ENCODE data around the gene NUCB2.

NUCB2 gene

DNA sequence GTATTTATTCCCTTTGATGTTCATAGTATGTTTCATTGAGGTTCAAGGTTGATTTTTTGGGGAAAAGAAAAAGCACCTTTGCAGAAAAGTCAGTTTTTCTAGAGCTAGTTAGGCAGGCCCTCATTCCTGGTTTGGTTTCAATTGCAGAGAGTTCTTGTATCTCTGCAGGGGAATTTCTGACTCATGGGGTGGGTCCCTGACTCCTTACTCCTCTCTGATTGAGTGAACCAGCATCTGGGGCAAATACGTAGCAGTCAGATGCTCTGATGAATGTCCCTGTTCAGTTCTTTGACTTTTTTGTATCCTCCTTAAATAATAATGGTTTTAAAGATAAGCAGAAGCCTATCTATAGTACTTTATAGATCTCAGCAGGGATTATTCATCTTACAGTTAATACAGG is 67.4 kb downstream of the NUCB2 start:
- DNase-seq: no peak

DNA sequence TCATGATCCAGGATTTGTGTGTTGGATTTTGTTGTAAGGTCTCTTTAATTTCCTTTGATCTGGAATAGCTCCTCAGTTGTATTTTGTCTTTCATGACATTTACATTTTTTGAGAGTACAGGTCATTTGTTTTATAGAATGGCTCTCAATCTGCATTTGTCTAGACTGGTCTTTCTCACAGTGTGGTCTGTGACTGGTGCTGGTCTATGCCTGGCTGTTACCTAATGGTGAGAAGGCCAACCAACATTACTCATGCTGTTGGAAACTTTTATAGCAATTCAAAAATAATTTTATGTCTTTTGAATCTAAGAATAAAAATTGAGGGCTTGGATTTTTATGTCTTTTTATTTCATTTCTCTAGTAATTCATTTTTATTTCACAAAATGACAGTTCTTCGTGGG is 71.1 kb downstream of the NUCB2 start:
- DNase-seq: no peak

DNA sequence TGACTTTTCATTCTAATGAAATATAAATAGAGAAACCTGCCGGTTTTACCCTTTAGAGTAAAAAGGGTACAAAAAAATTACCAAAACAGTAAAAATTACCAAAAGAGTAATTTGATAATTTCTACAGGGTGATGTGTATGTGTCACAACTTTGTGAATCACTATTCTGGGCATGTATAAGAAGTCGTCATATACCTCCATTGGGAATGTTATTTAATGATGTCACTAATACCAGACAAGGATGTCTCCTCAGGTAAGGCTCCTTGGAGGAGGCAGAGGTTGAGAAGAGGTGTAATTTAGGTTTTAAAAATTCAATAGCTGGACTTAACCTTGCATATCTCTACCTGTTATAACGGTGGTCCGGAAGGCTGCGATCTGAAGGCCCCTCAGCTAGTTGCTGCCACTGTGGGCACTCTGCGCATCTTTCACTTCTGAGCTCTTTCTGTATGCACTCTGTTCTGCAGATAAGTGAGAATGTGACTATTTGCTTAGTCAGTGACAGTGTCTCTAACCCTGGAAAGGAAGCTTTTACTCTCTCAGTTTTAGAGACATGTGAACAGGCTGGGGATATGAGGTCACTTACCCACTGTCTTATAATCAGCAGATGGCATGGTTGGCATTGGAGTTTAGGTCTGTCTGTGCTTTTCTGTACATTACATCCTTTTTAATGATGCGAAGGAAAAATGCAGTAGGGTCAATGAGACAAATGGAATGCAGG is 74.1 kb downstream of the NUCB2 start:
- DNase-seq: no peak

DNA sequence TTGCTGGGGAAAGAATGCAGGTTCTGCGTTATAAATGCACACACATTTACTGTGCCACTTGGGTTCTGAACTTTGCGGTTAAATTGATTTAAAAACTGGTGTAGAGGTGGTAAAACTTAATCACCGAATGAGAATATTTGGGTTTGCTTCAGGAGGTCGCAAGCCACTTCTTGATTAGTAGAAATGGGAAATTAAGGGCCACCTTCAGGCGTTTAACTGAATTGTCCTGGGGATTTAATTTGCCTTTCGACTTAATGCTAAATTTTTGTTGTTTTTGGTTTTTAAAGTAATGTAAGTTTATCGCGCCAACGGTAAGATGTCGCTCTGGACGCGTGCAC is 74.6 kb downstream of the NUCB2 start:
- no peak for DNase-seq

DNA sequence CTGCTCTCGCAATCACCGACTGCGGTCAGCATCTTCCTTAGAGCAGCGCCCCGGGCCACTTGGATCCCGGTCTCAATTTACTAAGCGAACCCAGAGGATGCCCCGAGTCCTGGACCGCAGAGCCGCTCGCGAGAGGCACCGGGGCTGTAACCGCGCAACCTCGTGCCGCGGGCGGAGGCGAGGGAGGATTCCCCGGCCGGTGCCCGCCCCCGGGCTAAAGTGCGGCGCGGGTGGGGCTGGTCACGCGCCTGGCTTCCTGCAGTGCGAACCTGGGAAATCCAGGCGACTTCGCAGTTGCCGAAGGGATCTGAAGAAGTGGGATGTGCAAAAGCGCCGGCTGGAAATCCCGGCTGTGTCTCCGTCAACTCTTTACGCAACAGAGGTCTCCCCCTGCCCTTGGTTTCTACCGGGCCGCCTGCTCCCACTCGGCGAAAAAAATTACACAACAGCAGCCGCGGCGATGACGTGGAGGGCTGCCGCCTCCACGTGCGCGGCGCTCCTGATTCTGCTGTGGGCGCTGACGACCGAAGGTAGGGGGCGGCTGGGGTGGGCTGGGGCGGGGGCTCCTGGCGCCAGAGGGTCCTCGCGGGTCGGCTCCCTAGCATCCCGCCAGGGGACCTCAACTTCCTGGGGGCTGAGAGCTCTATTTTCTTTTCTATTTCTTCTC is 75.1 kb downstream of the NUCB2 start, which contains the start of gene NCR3LG1:
TSS of gene NCR3LG1 (plus strand) at position 291 of the 667 bp plus-strand sequence. CDS start at position 461, 170 bp downstream.
- no peak for DNase-seq

DNA sequence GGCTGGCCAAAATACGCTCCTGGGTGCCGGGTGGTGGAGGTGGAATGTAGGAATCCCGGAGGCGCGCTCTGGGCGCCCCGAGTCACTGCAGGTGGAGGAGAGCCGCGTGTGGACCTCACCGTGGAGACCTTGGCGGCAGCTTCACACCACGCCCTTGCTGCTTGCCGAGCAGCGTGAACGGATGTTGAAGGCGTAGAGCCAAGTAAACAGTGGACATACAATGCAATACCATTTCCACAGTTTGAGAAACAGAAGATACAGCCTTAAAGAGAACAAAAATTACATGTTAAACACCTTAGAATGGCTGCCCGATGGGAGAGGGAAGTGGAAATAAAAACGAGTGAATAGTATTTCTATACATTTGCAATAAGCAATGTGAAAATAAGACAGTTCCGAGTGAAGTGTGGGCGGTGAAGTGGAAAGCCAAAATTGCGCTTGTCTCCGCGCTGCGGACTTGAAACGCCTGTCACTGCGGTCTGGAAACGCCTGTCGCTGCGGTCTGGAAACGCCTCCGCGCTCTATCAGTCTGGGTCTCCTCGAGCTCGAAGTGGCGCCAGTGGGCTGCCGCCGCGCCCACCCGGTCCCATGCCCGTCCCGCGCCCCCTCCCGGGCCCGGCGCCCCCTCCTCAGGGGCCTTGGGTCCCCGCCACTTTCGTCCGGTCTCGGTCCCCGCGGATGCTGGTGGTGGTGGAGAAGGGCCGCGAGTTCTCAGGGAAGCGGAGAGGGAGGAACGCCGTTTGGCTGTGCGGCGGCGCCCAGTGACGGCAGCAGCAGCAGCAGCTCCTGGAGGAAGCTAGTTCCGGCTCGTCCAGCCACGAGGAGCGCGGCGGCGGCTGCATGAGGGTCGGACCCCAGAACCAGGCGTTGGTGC is 76.6 kb downstream of the NUCB2 start:
- peak; percentile 25 to 80 for DNase-seq

DNA sequence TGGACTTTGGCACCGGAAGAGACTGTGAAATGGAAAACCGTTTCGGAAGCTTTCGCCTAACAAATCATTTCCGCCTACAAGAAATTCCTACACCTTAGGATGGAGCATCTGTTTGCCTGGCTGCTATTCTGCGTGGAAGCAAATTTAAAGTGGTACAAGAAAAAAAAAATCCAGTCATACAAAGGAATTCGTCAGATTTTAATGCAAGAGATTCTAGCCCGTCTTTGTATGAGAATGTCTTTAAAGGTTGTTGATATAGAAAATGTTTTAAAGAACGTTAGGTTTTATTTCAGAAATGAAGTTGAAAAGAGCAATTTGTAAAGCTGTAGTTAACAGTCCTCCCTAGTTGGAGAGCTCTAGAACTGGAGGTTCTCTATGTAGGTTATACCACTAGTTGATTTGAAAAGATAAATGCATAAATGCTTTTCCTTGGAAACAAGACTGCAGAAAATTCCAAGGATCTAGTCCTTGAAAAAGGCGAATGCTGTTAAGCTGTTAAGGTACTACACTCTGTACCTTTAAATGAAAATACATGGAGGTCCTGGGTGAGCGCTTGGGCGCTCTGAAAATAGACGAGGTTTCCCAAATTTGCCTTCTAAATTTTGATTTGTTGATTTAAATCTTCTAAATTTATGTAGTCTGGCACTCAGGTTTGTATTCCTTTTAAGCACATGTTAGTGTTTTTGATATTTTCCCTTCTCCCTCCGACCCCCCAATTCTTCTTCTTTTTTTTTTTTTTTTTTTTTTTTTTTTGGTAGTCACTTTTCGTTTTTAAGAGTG is 77.5 kb downstream of the NUCB2 start:
- peak in 1 of 2 experiments; percentile 34 for DNase-seq

DNA sequence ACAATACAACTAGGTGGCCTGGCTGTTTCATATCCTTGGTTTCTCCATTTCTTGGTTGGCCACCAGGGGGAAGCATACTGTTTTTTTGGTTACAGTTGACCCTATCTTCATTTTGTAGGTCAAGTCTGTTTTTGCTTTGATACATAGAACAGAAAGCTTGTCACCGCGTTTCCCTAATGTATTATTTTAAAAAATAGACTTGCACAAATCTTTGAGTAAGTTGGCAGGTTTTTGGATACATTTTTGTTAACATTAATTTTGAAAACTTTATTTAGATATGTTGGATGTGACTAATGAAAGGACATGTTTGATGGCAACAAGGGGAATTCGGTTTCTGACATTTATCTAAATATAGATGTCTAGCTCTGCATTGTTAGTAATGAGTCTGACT is 78.1 kb downstream of the NUCB2 start:
- DNase-seq: peak; percentile 54 to 79

DNA sequence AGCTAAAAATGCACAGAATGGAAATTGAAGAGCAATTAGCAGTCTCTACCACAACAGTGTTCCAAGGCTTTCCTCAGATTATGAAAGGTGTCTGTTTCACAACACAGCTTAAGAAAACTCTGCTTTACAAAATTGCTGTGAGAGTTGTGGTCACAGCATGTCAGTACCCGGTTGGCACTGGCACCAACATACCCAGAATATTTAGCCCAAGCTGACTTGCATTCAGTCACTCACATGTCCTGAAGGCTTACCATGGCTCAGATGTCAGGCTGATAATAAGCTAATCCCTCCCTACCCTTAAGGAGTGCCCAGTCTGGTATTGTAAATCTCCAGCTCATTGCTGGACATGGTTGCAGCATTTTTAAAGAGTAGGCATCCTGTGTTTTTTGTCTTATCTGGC is 90.0 kb downstream of the NUCB2 start:
- DNase-seq: no peak

DNA sequence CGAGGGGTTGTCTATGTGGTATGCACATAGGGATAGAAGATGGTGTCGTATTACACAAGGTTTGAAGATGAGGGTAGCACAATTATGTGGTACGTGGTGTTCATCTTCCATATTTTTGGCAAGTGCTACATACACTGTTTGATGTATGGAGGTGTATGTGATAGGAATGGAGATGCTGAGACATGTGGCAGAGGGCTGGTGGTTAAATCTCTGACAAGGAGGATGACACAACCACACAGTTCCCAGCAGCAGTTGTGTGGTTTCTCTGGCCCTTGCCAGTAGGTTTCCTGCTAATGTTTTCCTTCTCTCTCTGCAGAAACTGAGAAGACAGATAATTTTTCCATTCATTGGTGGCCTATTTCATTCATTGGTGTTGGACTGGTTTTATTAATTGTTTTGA is 92.0 kb downstream of the NUCB2 start:
- no peak for DNase-seq

DNA sequence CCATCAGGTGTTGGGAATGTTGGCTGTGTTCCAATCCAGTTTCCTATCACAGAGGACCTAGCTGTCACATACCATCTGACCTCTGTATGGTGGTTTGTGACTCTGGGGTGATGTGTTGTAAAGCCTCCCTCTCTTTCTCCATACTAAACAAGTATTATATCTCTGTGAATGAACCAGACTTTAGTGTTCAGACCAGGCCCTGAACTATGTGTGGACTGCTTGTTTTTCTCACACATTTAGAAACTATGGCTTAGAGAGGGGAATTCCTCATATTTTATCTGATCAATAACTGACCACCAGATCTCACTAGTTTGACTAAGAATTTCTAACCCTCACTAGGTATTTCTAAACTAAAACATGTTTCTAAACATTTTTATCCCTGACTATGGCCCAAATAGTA is 92.6 kb downstream of the NUCB2 start:
- no peak for DNase-seq

DNA sequence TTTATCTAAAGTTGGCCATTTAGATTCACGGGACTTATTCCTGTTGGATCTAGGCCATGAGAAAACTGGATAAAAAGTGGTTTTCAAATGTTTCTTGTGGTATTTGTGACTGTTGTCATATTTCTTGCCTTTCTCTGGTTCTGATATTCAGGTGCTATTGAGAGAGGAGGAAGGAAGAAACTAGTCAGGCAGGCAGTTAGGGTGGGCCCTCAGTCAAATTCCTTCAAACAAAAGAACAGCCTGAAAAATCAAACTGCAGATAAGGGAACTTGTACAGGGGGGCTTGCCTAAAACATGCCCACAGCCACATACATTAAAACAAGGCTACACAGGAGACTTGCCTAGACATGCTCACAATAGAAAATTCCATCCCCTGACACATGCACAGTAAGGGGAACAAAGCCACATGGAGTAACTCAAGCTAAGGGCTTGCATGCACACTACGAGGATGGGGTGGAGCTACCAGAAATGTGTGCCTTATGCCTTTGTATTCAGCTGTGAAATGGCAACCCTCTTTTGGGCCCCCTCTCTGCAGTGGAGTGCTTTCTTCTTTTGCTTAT is 93.2 kb downstream of the NUCB2 start:
- no peak for DNase-seq

DNA sequence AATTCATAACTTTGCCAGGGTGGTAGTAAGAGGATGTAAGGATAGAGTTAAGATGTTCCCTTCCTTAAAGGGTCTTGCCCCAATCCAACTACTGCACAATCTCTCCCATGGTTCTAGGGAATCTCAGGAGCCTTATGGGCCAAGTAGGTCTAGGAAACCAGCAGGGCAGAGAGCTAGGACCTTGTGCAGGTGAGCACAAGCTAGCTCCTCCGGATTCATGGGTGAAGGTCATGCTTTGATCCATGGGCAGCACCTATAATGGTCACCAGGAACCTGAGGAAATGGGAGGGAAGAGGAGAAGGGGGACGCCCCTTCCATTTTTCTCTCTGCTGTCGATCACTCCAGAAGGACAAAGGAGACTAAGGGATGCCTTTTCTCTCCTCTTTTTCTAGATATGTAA is 95.1 kb downstream of the NUCB2 start:
- DNase-seq: no peak

DNA sequence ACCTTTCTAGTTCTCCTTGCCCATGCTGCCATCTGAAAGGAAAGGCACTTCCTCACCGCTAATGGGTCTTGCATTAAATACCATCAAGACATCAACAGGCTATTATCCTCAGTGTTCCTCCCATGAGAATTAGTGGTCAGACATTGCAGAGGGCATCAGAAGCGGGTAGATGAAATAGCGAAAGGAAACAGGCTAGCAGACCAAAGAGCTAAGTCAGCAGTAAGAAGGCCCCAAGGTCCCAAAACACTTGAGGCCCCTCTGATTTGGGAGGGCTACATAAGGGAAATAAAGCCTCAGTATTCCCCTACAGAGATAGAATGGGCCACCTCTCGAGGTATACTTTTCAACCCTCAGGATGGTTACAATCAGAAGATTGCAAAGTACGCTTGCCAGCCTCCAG is 99.0 kb downstream of the NUCB2 start:
- no peak for DNase-seq

DNA sequence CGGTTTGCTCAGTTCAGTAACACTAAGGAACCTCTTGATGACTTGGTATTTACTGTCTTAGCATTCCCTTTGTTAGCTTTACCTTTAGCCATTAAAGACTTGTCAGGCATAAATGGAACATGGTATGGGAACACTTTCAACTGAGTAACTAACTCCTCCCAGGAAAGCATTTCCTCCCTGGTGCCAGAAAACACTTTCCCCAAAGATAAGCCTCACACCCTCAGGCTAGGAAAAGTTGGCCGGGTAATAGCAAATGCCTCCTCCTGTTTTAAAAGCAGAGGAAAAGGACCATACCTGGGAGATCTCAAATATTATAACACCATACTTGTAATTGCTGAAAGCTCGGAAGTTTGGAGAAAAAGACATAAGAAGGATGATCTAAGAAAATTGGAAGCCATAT is 100.0 kb downstream of the NUCB2 start:
- DNase-seq: no peak

DNA sequence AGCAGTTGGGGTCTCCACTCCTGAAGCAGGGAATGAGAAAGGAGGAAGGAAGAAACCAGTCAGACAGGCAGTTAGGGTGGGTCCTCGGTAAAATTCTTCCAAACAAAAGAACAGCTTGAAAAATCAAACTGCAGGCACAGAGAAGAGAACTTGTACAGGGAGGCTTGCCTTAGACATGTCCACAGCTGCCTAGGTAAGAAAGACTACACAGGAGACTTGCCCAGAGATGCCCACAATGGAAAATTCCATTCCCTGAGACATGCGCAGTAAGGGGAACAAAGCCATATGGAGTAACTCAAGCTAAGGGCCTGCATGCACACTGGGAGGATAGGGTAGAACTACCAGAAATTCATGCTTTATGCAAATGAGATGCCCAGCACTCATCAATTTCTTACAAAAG is 102.1 kb downstream of the NUCB2 start:
- DNase-seq: no peak

DNA sequence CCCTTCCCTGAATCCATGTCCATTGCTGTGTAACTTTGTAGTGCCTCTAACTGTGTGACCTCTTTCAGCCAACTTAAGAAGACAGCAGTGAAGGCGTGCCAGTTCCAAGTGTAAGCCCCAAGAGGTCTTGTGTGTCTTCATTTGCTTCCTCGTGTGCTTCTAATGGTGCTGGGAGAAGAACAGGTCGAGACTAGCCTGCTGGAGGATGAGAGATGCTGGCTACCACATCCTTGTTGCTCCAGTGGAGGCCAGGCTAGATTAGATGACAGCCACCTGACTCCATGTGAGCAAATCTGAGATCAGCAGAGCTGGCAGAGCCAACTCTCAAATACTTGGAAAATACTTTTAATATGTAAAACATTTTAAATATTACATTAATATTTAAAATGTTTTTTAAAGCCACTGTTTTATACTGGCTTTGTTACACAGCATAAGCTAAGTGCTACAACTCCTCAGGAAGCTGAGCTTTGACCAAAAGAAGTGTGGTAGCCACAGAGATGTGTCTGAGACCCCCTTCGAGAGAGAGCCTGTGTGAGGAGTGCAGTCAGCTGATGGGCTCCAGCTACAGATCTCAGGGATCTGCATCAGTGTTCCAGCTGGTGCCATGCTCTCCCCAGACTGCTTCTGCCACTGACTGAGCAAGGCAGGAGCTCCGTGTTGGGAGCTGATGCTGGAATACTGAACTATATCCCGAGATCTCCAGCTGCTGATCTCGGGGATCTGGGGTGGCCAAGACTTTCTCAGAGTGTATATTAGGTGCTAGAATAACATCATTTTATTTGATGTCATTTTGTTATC is 103.0 kb downstream of the NUCB2 start:
- no peak for DNase-seq

DNA sequence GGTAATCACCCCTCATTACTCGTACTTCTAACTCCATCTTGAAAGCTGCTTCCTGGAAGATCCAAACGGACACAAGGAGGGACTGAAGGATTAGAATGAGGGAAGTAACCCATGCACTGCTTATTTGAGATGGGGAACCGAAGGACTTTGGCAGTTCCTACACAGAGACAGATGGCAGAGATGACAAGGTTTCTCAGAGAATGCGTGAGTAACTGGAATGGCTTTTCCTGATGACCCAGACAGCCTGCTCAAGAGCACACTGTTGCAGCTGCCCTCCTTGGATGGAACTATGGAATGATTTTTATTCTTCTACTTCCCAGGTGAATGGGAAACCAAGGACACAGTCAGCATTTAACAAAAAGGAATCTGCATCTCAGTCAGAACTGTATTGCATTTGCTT is 104.6 kb downstream of the NUCB2 start:
- peak in 1 of 2 experiments; percentile 54 for DNase-seq

Measured in NCI-H446 (cell line).